ENCODE measurements around the gene PMM2.

DNA sequence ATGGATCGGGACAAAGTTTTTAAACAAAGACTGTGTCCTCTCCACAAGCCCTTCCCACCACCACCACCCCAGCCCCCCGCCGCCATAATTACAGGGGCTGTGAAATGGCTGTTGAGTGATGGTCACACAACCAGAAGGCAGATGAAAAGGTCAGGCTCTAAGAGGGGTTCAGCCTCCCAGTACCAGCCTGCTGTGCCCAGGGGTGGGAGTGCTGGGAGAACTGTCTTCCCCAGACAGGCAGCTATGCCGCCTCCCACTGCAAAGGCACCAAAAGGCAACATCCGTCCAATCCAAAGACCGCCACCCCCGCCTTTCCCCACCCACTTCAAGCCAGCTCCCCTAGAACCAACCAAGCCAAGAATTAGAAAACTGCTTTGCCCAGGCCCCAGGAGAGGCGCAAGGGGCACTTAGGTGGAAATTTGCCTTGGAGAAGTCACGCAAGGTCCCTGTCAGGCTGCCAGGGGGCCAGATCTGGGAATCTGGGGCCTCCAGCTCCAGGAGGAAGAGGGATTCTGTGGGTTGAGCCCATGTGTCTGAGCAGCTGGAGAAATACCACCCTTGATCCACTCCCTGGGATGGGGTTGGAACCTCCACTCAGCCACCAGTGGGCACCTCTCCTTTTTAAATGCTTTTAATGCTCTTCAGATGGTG, 56.8 kb downstream of the PMM2 start:
- TF ChIP-seq CTCF (IDR thresholded peaks at IDR 0.05; ENCODE audit: low read depth, low read length) (no peak), MYC (IDR thresholded peaks at IDR 0.05; ENCODE audit: low read depth, low read length) (no peak)

Data from NB4 (cell line).